ENCODE data around the gene TRMT112.

The TRMT112 gene

DNA sequence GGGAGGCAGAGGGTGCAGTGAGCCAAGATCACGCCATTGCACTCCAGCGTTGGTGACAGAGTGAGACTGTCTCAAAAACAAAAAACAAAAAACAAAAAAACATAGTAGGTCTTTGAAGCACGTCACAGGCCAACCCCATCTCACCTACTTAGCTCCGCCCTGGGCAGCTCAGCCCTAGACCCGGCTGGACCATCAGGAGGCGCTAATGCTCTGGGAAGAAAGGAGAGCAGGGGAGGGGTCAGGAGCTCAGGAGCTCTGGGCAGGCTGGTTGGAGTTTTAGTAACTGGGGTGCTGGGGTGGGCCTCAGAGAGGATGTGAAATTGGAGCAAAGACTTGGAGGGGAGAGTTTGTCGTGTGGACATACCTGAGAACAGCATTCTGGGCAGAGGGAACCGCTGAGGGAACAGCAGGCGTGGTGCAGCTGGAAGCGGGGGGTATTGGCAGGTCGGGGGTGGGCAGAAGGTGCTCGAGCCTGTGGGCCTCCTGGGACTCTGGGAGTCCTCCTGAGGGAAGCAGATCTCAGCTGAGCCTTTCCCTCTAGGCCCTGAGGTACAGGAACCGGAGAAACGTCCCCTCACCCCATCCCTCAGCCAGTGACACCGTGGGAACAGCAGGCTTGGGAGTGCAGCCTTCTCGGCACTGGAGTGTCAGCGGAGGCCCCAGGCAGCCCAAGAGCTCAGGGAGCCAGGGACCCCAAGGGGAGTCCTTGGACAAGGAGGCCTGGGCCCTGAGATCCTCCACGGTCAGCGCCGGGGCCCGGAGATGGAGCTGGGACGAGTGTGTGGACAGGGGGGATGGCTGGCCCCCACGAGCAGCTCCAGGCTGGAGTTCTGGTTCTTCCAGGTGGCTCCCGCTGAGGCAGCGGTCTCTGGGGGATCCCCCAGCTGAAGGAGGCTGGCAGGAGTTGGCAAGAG, 39.4 kb upstream of the TRMT112 start:
- CTCF ChIA-PET, result interaction anchor here (0.5 to 5.6 kb wide), 22 partner anchors 11 to 1779 kb away, joined by 3 to 38 read pairs (median 4); partner anchors contain the start of genes CCDC88B, PRDX5 and TRMT112
- POLR2A ChIA-PET, result interaction anchor here (0.7 to 7.1 kb wide), 7 partner anchors 14 to 171 kb away, joined by 3 to 70 read pairs (median 3); partner anchors contain the start of genes PRDX5, STIP1 and TRMT112

DNA sequence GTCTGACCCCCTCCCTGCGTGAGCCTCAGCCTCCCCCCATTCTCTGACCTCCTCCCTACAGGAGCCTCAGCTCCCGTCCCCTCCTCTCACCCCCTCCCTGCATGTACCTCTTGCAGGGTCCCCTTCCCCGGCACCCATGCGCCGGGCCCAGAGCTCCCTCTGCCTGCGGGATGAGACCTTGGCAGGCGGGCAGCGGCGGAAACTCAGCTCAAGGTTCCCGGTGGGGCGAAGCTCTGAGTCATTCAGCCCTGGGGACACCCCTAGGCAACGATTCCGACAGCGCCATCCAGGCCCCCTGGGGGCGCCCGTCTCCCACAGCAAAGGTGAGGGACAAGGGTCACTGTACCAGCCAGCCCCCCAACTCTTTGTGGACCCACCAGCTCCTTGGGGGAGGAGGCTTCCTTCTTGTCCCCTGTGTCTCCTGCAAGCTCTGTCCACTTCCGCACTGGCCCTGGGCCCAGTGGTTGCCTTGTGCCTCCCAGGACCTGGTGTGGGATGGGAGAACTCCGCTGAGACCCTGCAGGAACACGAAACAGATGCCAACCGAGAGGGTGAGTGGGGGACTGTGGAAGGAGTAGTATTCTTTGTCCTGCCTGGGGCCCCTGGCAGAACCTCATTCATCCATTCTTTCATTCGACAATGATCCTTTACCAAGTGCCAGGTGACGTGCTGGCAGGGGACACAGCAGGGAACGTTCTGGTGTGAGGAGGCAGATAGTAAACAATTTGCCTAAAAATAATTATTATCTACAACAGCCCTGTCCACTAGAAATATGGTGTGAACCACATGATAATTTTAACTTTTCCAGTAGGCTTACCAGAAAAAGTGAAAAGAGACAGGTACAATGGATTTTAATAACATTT, 38.0 kb upstream of the TRMT112 start:
- ChIA-PET POLR2A (interaction anchor here (0.8 to 7.1 kb wide), 8 partner anchors 14 to 294 kb away, joined by 3 to 70 read pairs (median 4); partner anchors contain the start of genes ESRRA, PRDX5 and TRMT112), CTCF (interaction anchor here (0.6 to 5.6 kb wide), 34 partner anchors 9 to 486 kb away, joined by 3 to 38 read pairs (median 4); partner anchors contain the start of genes BAD, CCDC88B, ESRRA and PRDX5)
- TF ChIP-seq TARDBP (IDR thresholded peaks at IDR 0.05) (no peak), BHLHE40 (IDR thresholded peaks at IDR 0.05; ENCODE audit: borderline replicate concordance) (no peak)
- peak; percentile 79 for DNase-seq (ENCODE audit: extremely low spot score)

More for the DNA sequence above, 39.4 kb upstream of the TRMT112 start:
- TF ChIP-seq HDGF (IDR thresholded peaks at IDR 0.05; ENCODE audit: borderline replicate concordance) (no peak), NFRKB (IDR thresholded peaks at IDR 0.05) (no peak), ELF4 (IDR thresholded peaks at IDR 0.05) (no peak), LEF1 (IDR thresholded peaks at IDR 0.05; ENCODE audit: borderline replicate concordance) (no peak), ARNT (IDR thresholded peaks at IDR 0.05) (no peak), FOXK2 (IDR thresholded peaks at IDR 0.05) (no peak), ZNF384 (IDR thresholded peaks at IDR 0.05) (no peak), TARDBP (IDR thresholded peaks at IDR 0.05) (no peak), CTBP1 (IDR thresholded peaks at IDR 0.05; ENCODE audit: borderline replicate concordance) (no peak), PKNOX1 (IDR thresholded peaks at IDR 0.05) (no peak), SUZ12 (IDR thresholded peaks at IDR 0.05) (no peak), BHLHE40 (IDR thresholded peaks at IDR 0.05; ENCODE audit: borderline replicate concordance) (no peak), L3MBTL2 (conservative IDR thresholded peaks at IDR 0.05) (no peak), SP1 (IDR thresholded peaks at IDR 0.05) (no peak), FOXA1 (IDR thresholded peaks at IDR 0.05) (no peak), FOXM1 (IDR thresholded peaks at IDR 0.05; ENCODE audit: borderline replicate concordance) (no peak)
- DNase-seq (ENCODE audit: extremely low spot score), result peak; percentile 80

DNA sequence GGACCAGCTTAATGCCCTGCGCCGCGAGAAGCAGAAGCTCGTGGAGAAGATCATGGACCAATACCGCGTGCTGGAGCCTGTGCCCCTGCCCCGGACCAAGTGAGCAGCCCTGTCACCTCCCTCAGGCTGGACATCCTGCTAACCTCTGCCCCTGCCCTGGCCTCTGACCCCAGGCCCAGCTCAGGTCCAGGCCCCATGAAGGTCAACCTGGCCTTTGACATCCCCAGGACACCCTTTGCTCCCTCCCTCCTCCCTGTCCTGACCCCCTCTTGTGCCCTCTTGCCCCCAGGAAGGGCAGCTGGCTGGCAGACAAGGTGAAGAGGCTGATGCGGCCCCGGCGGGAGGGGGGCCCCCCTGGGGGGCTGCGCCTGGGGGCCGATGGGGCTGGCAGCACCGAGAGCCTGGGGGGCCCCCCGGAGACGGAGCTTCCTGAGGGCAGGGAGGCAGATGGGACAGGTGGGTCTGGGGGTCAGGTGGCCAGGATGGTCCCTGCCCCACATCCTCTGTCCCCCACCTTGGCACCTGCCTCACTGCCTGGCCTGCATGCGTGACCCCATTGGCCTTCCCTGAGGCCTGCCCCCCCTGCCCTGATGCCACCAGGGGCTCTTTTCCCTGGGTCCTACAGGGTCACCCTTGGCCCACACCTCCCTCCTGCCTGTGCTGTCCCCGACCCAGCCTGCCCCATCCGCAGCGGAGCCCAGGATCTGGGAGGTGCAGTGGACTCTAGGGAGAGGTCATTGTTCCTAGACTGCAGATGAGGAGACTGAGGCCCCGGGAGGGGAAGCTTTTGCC, 36.6 kb upstream of the TRMT112 start:
- DNase-seq (ENCODE audit: extremely low spot score), result no peak
- ChIA-PET CTCF (interaction anchor here (0.9 to 5.6 kb wide), 11 partner anchors 8 to 335 kb away, joined by 3 to 38 read pairs (median 6); partner anchors contain the start of genes CCDC88B, ESRRA, PRDX5 and TRMT112), POLR2A (interaction anchor here (0.8 to 7.1 kb wide), 9 partner anchors 11 to 109 kb away, joined by 3 to 70 read pairs (median 4); partner anchors contain the start of genes ESRRA, PRDX5 and TRMT112)
- TF ChIP-seq ARNT (IDR thresholded peaks at IDR 0.05), result no peak
- no peak for TF ChIP-seq SP1 (IDR thresholded peaks at IDR 0.05)
- TF ChIP-seq FOXM1 (IDR thresholded peaks at IDR 0.05; ENCODE audit: borderline replicate concordance), result no peak
- no peak for TF ChIP-seq PKNOX1 (IDR thresholded peaks at IDR 0.05)
- TF ChIP-seq NFRKB (IDR thresholded peaks at IDR 0.05), result no peak
- no peak for TF ChIP-seq LEF1 (IDR thresholded peaks at IDR 0.05; ENCODE audit: borderline replicate concordance)
- TF ChIP-seq FOXA1 (IDR thresholded peaks at IDR 0.05), result no peak

DNA sequence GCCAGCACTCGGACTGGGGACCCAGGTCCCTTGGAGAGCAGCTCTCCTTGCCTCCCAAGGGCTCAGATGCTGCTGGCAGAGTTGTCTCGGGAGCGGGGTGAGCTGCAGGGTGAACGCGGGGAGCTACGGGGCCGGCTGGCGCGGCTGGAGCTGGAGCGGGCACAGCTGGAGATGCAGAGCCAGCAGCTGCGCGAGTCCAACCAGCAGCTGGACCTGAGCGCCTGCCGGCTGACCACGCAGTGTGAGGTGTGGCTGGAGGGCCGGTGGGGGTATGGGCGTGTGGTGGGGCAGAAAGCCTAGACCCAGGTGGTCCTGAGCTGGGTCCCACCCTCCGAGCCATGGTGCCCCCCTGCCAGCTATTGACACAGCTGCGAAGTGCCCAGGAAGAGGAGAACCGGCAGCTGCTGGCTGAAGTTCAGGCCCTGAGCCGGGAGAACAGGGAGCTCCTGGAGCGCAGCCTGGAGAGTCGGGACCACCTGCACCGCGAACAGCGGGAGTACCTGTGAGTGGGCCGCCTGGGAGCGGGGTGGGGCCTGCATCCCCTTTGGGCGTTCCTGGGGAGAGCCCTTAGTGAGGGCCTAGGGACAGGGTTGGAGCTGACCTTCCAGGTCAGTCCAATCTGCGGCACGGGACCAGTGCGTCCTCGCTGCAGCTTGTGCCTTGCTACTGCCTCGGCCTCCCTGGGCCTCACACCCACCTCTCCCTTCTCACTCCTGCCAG, 35.8 kb upstream of the TRMT112 start:
- ChIA-PET POLR2A (interaction anchor here (0.8 to 7.1 kb wide), 4 partner anchors 11 to 82 kb away, joined by 3 to 70 read pairs (median 18); partner anchors contain the start of genes PRDX5 and TRMT112), CTCF (interaction anchor here (2.2 to 5.6 kb wide), 2 partner anchors 11 to 35 kb away, joined by 7 to 33 read pairs; partner anchors contain the start of genes CCDC88B, PRDX5 and TRMT112)
- DNase-seq (ENCODE audit: extremely low spot score), result no peak
- TF ChIP-seq NFRKB (IDR thresholded peaks at IDR 0.05), result no peak
- TF ChIP-seq L3MBTL2 (conservative IDR thresholded peaks at IDR 0.05), result no peak
- TF ChIP-seq BHLHE40 (IDR thresholded peaks at IDR 0.05; ENCODE audit: borderline replicate concordance), result no peak
- no peak for TF ChIP-seq FOXK2 (IDR thresholded peaks at IDR 0.05)
- no peak for TF ChIP-seq TARDBP (IDR thresholded peaks at IDR 0.05)
- TF ChIP-seq FOXM1 (IDR thresholded peaks at IDR 0.05; ENCODE audit: borderline replicate concordance), result no peak
- no peak for TF ChIP-seq FOXA1 (IDR thresholded peaks at IDR 0.05)
- no peak for TF ChIP-seq CTBP1 (IDR thresholded peaks at IDR 0.05; ENCODE audit: borderline replicate concordance)
- TF ChIP-seq PKNOX1 (IDR thresholded peaks at IDR 0.05), result no peak
- TF ChIP-seq ELF4 (IDR thresholded peaks at IDR 0.05), result no peak
